GM18499 (cell line): Measurements from ENCODE around the gene CCDC149.

Experiments
- ATAC-seq: cut with Tn5 transposase; IDR thresholded peaks from one replicate; pipeline ENCODE4 v1.9.1; 2021; ENCODE audit warnings: moderate number of reproducible peaks; ENCODE audit not compliant: insufficient read depth, unreplicated experiment

The CCDC149 gene

GRCh38 chr4:24763631-24764297, 149.1 kb downstream of the CCDC149 start:
- no peak for ATAC-seq
